ENCODE data around the gene GLMP. TPM values are rescaled to one million over a fixed set of nuclear protein-coding genes. Genes with fewer than 3 reads are reported as not detected.

The GLMP gene
- polyA plus RNA-seq, 1 donor (not counting 4 experiments of a cell fraction or from before 2014, with no cell fraction given): 12.5 TPM

- Histone ChIP-seq H3K9ac (ENCODE audit: control insufficient read depth, extremely low read depth, insufficient read depth, low read length) (no peak overlapping the region), H3K4me3 (ENCODE audit: control insufficient read depth in 2 of 3, extremely low read depth in 1 of 3, insufficient read depth in 2 of 3, low read depth in 1 of 3, low read length in 3 of 3) (no peak overlapping the region), H3K9me1 (ENCODE audit: control insufficient read depth, extremely low read depth, insufficient read depth, low read length) (no peaks in the 10 kb centered on the region), H3K36me3 (ENCODE audit: control insufficient read depth in 2 of 2, extremely low read depth in 1 of 2, insufficient read depth in 2 of 2, low read length in 2 of 2) (peaks cover 0 to 2% of the 10 kb centered on the region in 2 experiments), H2AFZ (ENCODE audit: control insufficient read depth, low read length) (no peak overlapping the region), H3K27ac (ENCODE audit: control insufficient read depth, insufficient read depth, low read length) (no peak overlapping the region), H3K79me2 (ENCODE audit: control insufficient read depth, insufficient read depth, low read length) (no peaks in the 10 kb centered on the region), H3K4me2 (ENCODE audit: control insufficient read depth, extremely low read depth, insufficient read depth, low read depth, low read length) (no peak overlapping the region), H3K4me1 (ENCODE audit: control insufficient read depth, extremely low read depth, insufficient read depth, low read length) (peaks cover 35% of the 10 kb centered on the region), H3K9me3 (ENCODE audit: control insufficient read depth, low read depth, low read length) (no peaks in the 10 kb centered on the region), H4K20me1 (ENCODE audit: control insufficient read depth, extremely low read depth, insufficient read depth, low read length) (no peaks in the 10 kb centered on the region), H3K27me3 (ENCODE audit: control insufficient read depth, extremely low read depth, insufficient read depth, low read length) (peaks cover 13% of the 10 kb centered on the region)
- DNase-seq (ENCODE audit: low read depth, low spot score): no peak
- FAIRE-seq: no peak
- no peak for TF ChIP-seq EZH2 (IDR thresholded peaks at IDR 0.05; ENCODE audit: low read length)
- TF ChIP-seq, protein P1, sequence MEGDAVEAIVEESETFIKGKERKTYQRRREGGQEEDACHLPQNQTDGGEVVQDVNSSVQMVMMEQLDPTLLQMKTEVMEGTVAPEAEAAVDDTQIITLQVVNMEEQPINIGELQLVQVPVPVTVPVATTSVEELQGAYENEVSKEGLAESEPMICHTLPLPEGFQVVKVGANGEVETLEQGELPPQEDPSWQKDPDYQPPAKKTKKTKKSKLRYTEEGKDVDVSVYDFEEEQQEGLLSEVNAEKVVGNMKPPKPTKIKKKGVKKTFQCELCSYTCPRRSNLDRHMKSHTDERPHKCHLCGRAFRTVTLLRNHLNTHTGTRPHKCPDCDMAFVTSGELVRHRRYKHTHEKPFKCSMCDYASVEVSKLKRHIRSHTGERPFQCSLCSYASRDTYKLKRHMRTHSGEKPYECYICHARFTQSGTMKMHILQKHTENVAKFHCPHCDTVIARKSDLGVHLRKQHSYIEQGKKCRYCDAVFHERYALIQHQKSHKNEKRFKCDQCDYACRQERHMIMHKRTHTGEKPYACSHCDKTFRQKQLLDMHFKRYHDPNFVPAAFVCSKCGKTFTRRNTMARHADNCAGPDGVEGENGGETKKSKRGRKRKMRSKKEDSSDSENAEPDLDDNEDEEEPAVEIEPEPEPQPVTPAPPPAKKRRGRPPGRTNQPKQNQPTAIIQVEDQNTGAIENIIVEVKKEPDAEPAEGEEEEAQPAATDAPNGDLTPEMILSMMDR (optimal IDR thresholded peaks at IDR 0.05 in 1 of 3, IDR thresholded peaks at IDR 0.05 in 1 of 3, conservative IDR thresholded peaks at IDR 0.05 in 1 of 3; ENCODE audit: extremely low read depth in 1 of 3, insufficient read depth in 2 of 3, low read length in 3 of 3): no peak
- dilution Hi-C loops (cut with MboI; ENCODE audit: extremely low pct_ligation_motif_present, low sequenced_read_pairs): no loop called here
Observed at GRCh38 chr1:156242738-156243137, 52.7 kb downstream of the GLMP start.

Other genes starting within 250 kb of the GLMP start
- 34.8 to 42.7 TPM (median 35.8 TPM) in 3 replicates for gene UBQLN4, start 241.9 kb downstream of the GLMP start, polyA plus RNA-seq
- 67.5 to 98.0 TPM (median 96.0 TPM) in 3 replicates for gene LAMTOR2, start 240.9 kb downstream of the GLMP start, polyA plus RNA-seq
- gene RAB25, start 234.5 kb downstream of the GLMP start, polyA plus RNA-seq: 93.4 to 159 TPM (median 106 TPM) in 3 replicates
- gene MEX3A, start 213.2 kb downstream of the GLMP start, polyA plus RNA-seq: 1.1 to 2.0 TPM (median 1.5 TPM) in 3 replicates
- gene LMNA, start 181.0 kb downstream of the GLMP start, polyA plus RNA-seq: 368 to 551 TPM (median 444 TPM) in 3 replicates
- 5.7 to 11.0 TPM (median 7.9 TPM) in 3 replicates for gene SEMA4A, start 142.1 kb downstream of the GLMP start, polyA plus RNA-seq
- 24.4 to 36.8 TPM (median 25.3 TPM) in 3 replicates for gene SLC25A44, start 101.6 kb downstream of the GLMP start, polyA plus RNA-seq
- 31.9 to 50.8 TPM (median 41.0 TPM) in 3 replicates for gene PMF1, start 82.7 kb downstream of the GLMP start, polyA plus RNA-seq
- 0.12 to 0.45 TPM (median 0.23 TPM) in 3 replicates for gene BGLAP, start 53.5 kb downstream of the GLMP start, polyA plus RNA-seq
- 0.78 to 2.2 TPM (median 1.00 TPM) in 3 replicates for gene PAQR6, start 47.6 kb downstream of the GLMP start, polyA plus RNA-seq
- gene SMG5, start 12.9 kb downstream of the GLMP start, polyA plus RNA-seq: 22.4 to 28.2 TPM (median 27.8 TPM) in 3 replicates
- 9.6 to 31.8 TPM (median 14.2 TPM) in 3 replicates for gene TMEM79, start 11.4 kb downstream of the GLMP start, polyA plus RNA-seq
- gene VHLL, start 3.6 kb upstream of the GLMP start, polyA plus RNA-seq: 0.22 TPM in 1 of 3 replicates, not detected in the others
- gene CCT3, start 42.6 kb upstream of the GLMP start, polyA plus RNA-seq: 477 to 530 TPM (median 499 TPM) in 3 replicates
- gene TSACC, start 42.8 kb upstream of the GLMP start, polyA plus RNA-seq: 2.2 to 5.4 TPM (median 2.5 TPM) in 3 replicates
- gene RHBG, start 73.5 kb upstream of the GLMP start, polyA plus RNA-seq: not detected in 3 replicates
- 8.7 to 11.5 TPM (median 9.3 TPM) in 3 replicates for gene MEF2D, start 205.1 kb upstream of the GLMP start, polyA plus RNA-seq